ENCODE measurements around the gene PRR5L. TPM values are rescaled to one million over a fixed set of nuclear protein-coding genes. Genes with fewer than 3 reads are reported as not detected.

The PRR5L gene
- total RNA-seq, 1 donor from 2014 or later = 32.5 TPM

GRCh38 chr11:36462321-36462720 is 166.2 kb downstream of the PRR5L start:
- DNase-seq (ENCODE audit: low spot score in 2 of 2) = no peak
- Histone ChIP-seq H3K9me3 (no peaks in the 10 kb centered on the region), H3K27ac (no peak overlapping the region), H3K36me3 (no peaks in the 10 kb centered on the region), H3K4me1 (no peaks in the 10 kb centered on the region), H3K4me3 (no peak overlapping the region), H3K27me3 (no peaks in the 10 kb centered on the region)
- TF ChIP-seq, protein P1, sequence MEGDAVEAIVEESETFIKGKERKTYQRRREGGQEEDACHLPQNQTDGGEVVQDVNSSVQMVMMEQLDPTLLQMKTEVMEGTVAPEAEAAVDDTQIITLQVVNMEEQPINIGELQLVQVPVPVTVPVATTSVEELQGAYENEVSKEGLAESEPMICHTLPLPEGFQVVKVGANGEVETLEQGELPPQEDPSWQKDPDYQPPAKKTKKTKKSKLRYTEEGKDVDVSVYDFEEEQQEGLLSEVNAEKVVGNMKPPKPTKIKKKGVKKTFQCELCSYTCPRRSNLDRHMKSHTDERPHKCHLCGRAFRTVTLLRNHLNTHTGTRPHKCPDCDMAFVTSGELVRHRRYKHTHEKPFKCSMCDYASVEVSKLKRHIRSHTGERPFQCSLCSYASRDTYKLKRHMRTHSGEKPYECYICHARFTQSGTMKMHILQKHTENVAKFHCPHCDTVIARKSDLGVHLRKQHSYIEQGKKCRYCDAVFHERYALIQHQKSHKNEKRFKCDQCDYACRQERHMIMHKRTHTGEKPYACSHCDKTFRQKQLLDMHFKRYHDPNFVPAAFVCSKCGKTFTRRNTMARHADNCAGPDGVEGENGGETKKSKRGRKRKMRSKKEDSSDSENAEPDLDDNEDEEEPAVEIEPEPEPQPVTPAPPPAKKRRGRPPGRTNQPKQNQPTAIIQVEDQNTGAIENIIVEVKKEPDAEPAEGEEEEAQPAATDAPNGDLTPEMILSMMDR (IDR thresholded peaks at IDR 0.05) = no peak
- intact Hi-C loops (cut with DNase I) = no loop called here

- H3K4me3 ChIP-seq = no peak overlapping the region
- TF ChIP-seq, protein P1 (IDR thresholded peaks at IDR 0.05) = no peak
- no peaks in the 10 kb centered on the region for H3K4me1 ChIP-seq
- no peaks in the 10 kb centered on the region for H3K27me3 ChIP-seq
- DNase-seq (ENCODE audit: low spot score in 2 of 2) = no peak
- H3K27ac ChIP-seq = no peak overlapping the region
- no peaks in the 10 kb centered on the region for H3K9me3 ChIP-seq
- H3K36me3 ChIP-seq = no peaks in the 10 kb centered on the region
- intact Hi-C loops (cut with DNase I) = no loop called here
Measured at GRCh38 chr11:36463781-36464180, 167.7 kb downstream of the PRR5L start.

DNA sequence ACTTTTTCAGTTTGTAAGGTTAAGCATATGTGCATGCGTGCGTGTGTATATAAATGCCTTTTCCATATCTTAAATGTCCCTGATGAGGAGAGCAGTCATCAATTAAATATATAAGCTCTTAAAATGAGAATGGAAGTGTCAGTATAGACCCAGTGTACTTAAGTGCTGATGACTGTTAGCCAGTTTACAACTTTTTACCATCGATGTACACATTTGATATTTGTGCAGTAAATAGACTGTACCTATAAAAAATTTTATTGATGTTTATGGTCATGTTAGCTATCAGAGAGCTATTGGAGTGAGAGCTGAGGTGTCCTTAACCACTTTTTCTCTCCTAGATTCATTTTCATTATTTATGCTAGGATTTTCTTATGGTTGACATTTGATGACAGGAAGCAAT is 168.6 kb downstream of the PRR5L start:
- DNase-seq (ENCODE audit: low spot score in 2 of 2) = no peak
- Histone ChIP-seq H3K4me1 (no peaks in the 10 kb centered on the region), H3K27me3 (no peaks in the 10 kb centered on the region), H3K27ac (no peak overlapping the region), H3K36me3 (no peaks in the 10 kb centered on the region), H3K4me3 (no peak overlapping the region), H3K9me3 (no peaks in the 10 kb centered on the region)
- intact Hi-C loops (cut with DNase I) = no loop called here
- TF ChIP-seq, protein P1 (IDR thresholded peaks at IDR 0.05) = no peak

DNA sequence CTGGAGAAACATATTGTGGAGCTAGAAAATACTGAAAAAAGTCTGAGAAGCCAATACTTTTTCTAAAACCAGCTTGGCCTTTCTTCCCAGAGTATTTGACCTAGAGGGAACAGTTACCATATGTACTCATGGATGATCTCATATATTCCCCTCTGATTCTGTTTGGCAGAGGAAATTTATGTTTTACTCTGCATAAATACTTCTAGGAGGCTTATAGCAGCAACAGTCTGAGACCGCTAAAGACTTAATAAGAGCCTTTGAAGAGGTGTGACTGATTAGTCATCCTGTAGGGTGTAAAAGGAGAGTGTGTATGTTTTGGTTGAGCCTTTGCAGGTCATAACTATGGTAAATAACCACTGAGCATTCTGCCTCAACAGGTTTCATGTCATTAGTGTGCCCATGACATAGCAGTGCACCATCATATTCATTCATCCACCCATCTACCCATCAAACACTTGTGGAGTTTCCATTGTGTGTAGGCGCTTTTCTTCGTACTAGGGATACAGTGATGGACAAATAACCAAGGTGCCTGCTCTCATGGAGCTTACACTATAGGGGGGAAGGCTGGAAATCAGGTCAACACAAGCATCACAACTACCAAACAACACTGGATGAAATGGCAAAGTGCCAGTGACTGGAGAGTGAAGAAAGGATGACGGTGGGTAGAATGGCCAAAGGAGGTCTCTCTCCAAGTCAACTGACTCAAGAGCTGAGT is 169.5 kb downstream of the PRR5L start:
- Histone ChIP-seq H3K27me3 (no peaks in the 10 kb centered on the region), H3K27ac (no peak overlapping the region), H3K4me3 (no peak overlapping the region), H3K4me1 (peaks cover 0 to 5% of the 10 kb centered on the region in 2 donors), H3K9me3 (no peaks in the 10 kb centered on the region), H3K36me3 (no peaks in the 10 kb centered on the region)
- intact Hi-C loops (cut with DNase I) = no loop called here
- TF ChIP-seq, protein P1 (IDR thresholded peaks at IDR 0.05) = no peak
- DNase-seq (ENCODE audit: low spot score in 2 of 2) = no peak

DNA sequence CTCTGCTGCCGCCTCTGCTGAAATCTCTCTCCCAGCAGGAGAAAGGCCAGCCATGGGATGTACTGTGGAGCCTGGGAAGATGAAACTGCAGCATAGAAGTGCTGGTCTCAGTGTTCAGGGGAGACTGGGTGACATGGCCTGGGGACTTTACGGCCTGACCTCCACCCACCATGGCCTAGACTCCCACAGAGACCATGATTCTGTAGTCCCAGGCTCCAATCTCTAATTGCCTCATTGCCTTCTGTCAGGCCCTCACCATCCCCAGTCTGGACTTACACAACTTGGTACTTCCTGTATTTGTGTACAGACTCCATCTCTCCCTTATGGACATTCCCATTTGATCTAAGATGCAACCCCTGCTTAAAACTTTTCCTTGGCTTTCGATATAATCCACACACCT is 170.9 kb downstream of the PRR5L start:
- no peak overlapping the region for H3K4me3 ChIP-seq
- intact Hi-C loops (cut with DNase I) = no loop called here
- H3K27me3 ChIP-seq = no peaks in the 10 kb centered on the region
- H3K9me3 ChIP-seq = no peaks in the 10 kb centered on the region
- DNase-seq (ENCODE audit: low spot score in 2 of 2) = no peak
- H3K36me3 ChIP-seq = no peaks in the 10 kb centered on the region
- no peak overlapping the region for H3K27ac ChIP-seq
- TF ChIP-seq, protein P1 (IDR thresholded peaks at IDR 0.05) = no peak
- H3K4me1 ChIP-seq = peaks cover 0 to 5% of the 10 kb centered on the region in 2 donors

Data from ascending aorta (tissue), 2 donors.